K562 (cell line): Measurements from ENCODE around the gene ADD2. TPM values are rescaled to one million over a fixed set of nuclear protein-coding genes. Genes with fewer than 3 reads are reported as not detected.

ENCODE experiments used
- ATAC-seq: fragments of 200-7000 bp; cut with Tn5 transposase; 3 replicates; pipeline ENCODE4 v1.9.1; 2020; ENCODE audit warnings: moderate library complexity
- BruUV-seq: library from RNA; stranded (reverse); fragments of 400-500 nt; replicated peaks from 2 replicates; lab custom pipeline; 2021; lab: Mats Ljungman, UMichigan
- CTCF ChIA-PET: fragments of 300-600 bp; formaldehyde crosslinking; extraction: SDS; loops from one replicate; lab custom pipeline; 2021; ENCODE audit warnings: low intra/inter-chr PET ratio; lab: Yijun Ruan, JAX
- POLR2A ChIA-PET: fragments of 300-600, 350-650 bp; sonication (Branson Sonifier 250); formaldehyde crosslinking; extraction: SDS; loops from one replicate; lab custom pipeline; 2021; ENCODE audit warnings: antibody characterized with exemption, inconsistent platforms; lab: Yijun Ruan, JAX
- DNase-seq, 4 experiments: peaks; one replicate each; pipeline versions ENCODE4 v3.0.0 to v3.0.0-alpha.2; 2011 to 2018; ENCODE audit warnings: low spot score in 3 of 4, mixed read lengths in 3 of 4; ENCODE audit errors: extremely low read depth in 1 of 4
- FAIRE-seq: peaks from 2 replicates; lab custom pipeline; 2011; peaks lifted over from hg19 to GRCh38; lab: Jason Lieb, UNC
- H2AFZ ChIP-seq: 2 replicates; pipeline ENCODE4 v1.6.0; 2011; ENCODE audit warnings: low read depth, low read length, control low read depth, inconsistent platforms
- H3K27ac ChIP-seq: fragments of 200-600 bp; 3 replicates; pipeline ENCODE4 v1.8.0; 2011; ENCODE audit warnings: low read depth, mild to moderate bottlenecking, control low read depth, inconsistent platforms, low read length, moderate library complexity, mixed read lengths; ENCODE audit errors: extremely low read depth
- H3K27me3 ChIP-seq, 2 experiments: fragments of 300-600 bp in 1 of 2; 2 replicates in 1 of 2; 3 replicates in 1 of 2; pipeline versions ENCODE4 v1.6.0 to v1.8.0; 2011; ENCODE audit warnings: inconsistent platforms in 2 of 2, low read length in 2 of 2, mild to moderate bottlenecking in 1 of 2, mixed read lengths in 1 of 2, moderate library complexity in 1 of 2; ENCODE audit not compliant: control insufficient read depth in 2 of 2, insufficient read depth in 2 of 2
- H3K36me3 ChIP-seq: fragments of 300-600 bp; 3 replicates; pipeline ENCODE4 v1.8.0; 2011; ENCODE audit warnings: mild to moderate bottlenecking, low read length, inconsistent platforms; ENCODE audit not compliant: control insufficient read depth, insufficient read depth
- H3K4me1 ChIP-seq, 2 experiments: fragments of 200-600 bp in 1 of 2; replicated peaks in 1 of 2; 2 replicates in 1 of 2; 3 replicates in 1 of 2; pipeline versions ENCODE4 v1.5.1 to v1.8.0; 2011; ENCODE audit warnings: inconsistent platforms in 2 of 2, low read length in 2 of 2, mild to moderate bottlenecking in 1 of 2, mixed read lengths in 1 of 2, moderate library complexity in 1 of 2; ENCODE audit not compliant: control insufficient read depth in 2 of 2, insufficient read depth in 2 of 2
- H3K4me2 ChIP-seq: 2 replicates; pipeline ENCODE4 v1.6.1; 2011; ENCODE audit warnings: low read length, control low read depth, inconsistent platforms, mixed read lengths; ENCODE audit not compliant: insufficient read depth
- H3K4me3 ChIP-seq: fragments of 200-600 bp; sonication (generic), shearing (Covaris generic); 2 replicates; pipeline ENCODE4 v1.5.1; 2016; ENCODE audit warnings: control low read depth, inconsistent platforms
- H3K79me2 ChIP-seq: fragments of 200-600 bp; 3 replicates; pipeline ENCODE4 v1.8.0; 2011; ENCODE audit warnings: low read length, inconsistent platforms; ENCODE audit not compliant: control insufficient read depth, insufficient read depth
- H3K9ac ChIP-seq, 2 experiments: 2 replicates each; pipeline versions ENCODE4 v1.6.0 to v1.6.1; 2011; ENCODE audit warnings: low read depth in 2 of 2, low read length in 2 of 2, control low read depth in 1 of 2, inconsistent platforms in 1 of 2, mild to moderate bottlenecking in 1 of 2, mixed read lengths in 1 of 2; ENCODE audit not compliant: insufficient read depth in 1 of 2
- H3K9me1 ChIP-seq: one replicate; pipeline ENCODE4 v1.6.0; 2011; ENCODE audit warnings: inconsistent platforms, mild to moderate bottlenecking, low read length, moderate library complexity; ENCODE audit not compliant: control insufficient read depth, insufficient read depth
- H3K9me3 ChIP-seq: replicated peaks from 2 replicates; pipeline ENCODE4 v1.5.1; 2011; ENCODE audit warnings: low read depth, low read length, inconsistent platforms; ENCODE audit not compliant: control insufficient read depth, insufficient read depth
- H4K20me1 ChIP-seq: replicated peaks from 2 replicates; pipeline ENCODE4 v1.6.1; 2011; ENCODE audit warnings: low read length, inconsistent platforms, mixed read lengths; ENCODE audit not compliant: control insufficient read depth, insufficient read depth
- DNMT1 ChIP-seq: fragments of 450-650 bp; IDR thresholded peaks from 2 replicates; pipeline ENCODE4 v1.6.1; 2016; ENCODE audit warnings: antibody characterized with exemption, mild to moderate bottlenecking
- GTF2F1 ChIP-seq: IDR thresholded peaks from 2 replicates; pipeline ENCODE4 v1.6.1; 2011; ENCODE audit warnings: low read depth, low read length, improper control_type of control experiment
- HLTF ChIP-seq: fragments of 450-650 bp; IDR thresholded peaks from 2 replicates; pipeline ENCODE4 v1.6.1; 2016
- NCOA1 ChIP-seq: fragments of 450-650 bp; IDR thresholded peaks from 2 replicates; pipeline ENCODE4 v1.6.1; 2016; ENCODE audit warnings: low read depth
- NFE2 ChIP-seq: IDR thresholded peaks from 2 replicates; pipeline ENCODE4 v1.6.1; 2014; ENCODE audit warnings: antibody characterized with exemption, low read depth
- RBM25 ChIP-seq: fragments of 200-400 bp; formaldehyde crosslinking; IDR thresholded peaks from 2 replicates; pipeline ENCODE4 v1.6.1; 2018; ENCODE audit warnings: low read length, low read depth, moderate library complexity; ENCODE audit not compliant: severe bottlenecking
- REST ChIP-seq, 2 experiments: fragments of 450-650 bp; formaldehyde crosslinking in 1 of 2; IDR thresholded peaks; 2 replicates each; pipeline versions ENCODE4 v1.4.0 to v1.6.1; 2014 to 2020; ENCODE audit warnings: mild to moderate bottlenecking in 2 of 2, borderline replicate concordance in 1 of 2, low read depth in 1 of 2
- SNRNP70 ChIP-seq: fragments of 200-400 bp; formaldehyde crosslinking; optimal IDR thresholded peaks from 2 replicates; pipeline ENCODE3; 2017; ENCODE audit warnings: low read depth, low read length
- SRSF1 ChIP-seq: fragments of 200-400 bp; formaldehyde crosslinking; IDR thresholded peaks from 2 replicates; pipeline ENCODE4 v1.6.1; 2017; ENCODE audit warnings: mild to moderate bottlenecking, low read depth, low read length, moderate library complexity
- TAF1 ChIP-seq: IDR thresholded peaks from 2 replicates; pipeline ENCODE4 v1.6.1; 2011; ENCODE audit warnings: mild to moderate bottlenecking, low read length, moderate library complexity; ENCODE audit not compliant: insufficient read depth, control insufficient read depth, severe bottlenecking; ENCODE audit errors: extremely low read depth
- ZNF124 ChIP-seq: sonication (generic); formaldehyde crosslinking; IDR thresholded peaks from 2 replicates; pipeline ENCODE4 v1.8.1; 2022; ENCODE audit warnings: missing genetic modification reagents
- ZNF57 ChIP-seq: fragments of 450-650 bp; formaldehyde crosslinking; IDR thresholded peaks from 2 replicates; pipeline ENCODE4 v1.4.0; 2020; ENCODE audit warnings: mild to moderate bottlenecking, moderate library complexity
- WGBS: fragments of 100-300 bp; shearing (Covaris generic); methylation state at CpG from one replicate; pipeline ENCODE4 v1.1.6; 2016; ENCODE audit warnings: low coverage, mixed read lengths; ENCODE audit not compliant: insufficient coverage; ENCODE audit errors: missing lambda C conversion rate; 5-methylcytosine and 5-hydroxymethylcytosine counted together
- in situ Hi-C: fragments of 300-500 bp; cut with MboI; formaldehyde crosslinking; loops from 4 replicates; pipeline ENCODE4 v1.15.0; 2018; ENCODE audit warnings: inconsistent platforms, mixed read lengths
- intact Hi-C: fragments of 100-400 bp; cut with micrococcal nuclease; formaldehyde crosslinking; loops from 2 replicates; pipeline ENCODE4 v1.14.2; 2022
- polyA plus RNA-seq, 8 experiments: library from polyadenylated mRNA; depleted of rRNA in 4 of 8; stranded (reverse) in 5 of 8; unstranded in 3 of 8; fragments of >200 nt; fragmentation: Nextera tagmentation in 2 of 8; fragmentation: Illumina TruSeq in 1 of 8; extraction: Ambion mirVana in 2 of 8; extraction: Trizol in 1 of 8; gene quantifications; 2 replicates each; pipeline versions ENCODE4 v1.2.1 to v1.2.3, GENCODE V29; 2011 to 2014; ENCODE audit warnings: inconsistent platforms in 1 of 8, missing spikeins in 1 of 8
- total RNA-seq, 7 experiments: library from RNA; depleted of rRNA in 6 of 7; stranded (reverse); fragments of >200 nt in 6 of 7; fragmentation: Illumina TruSeq in 2 of 7; extraction: Trizol in 2 of 7; gene quantifications; 2 replicates each; pipeline versions ENCODE4 v1.2.1 to v1.2.3, GENCODE V29; 2011 to 2021; ENCODE audit warnings: low replicate concordance in 1 of 7

ADD2 gene
- total and polyA plus RNA-seq, 9 of the 15 experiments (the other 6 are each of a cell fraction or from before 2014, with no cell fraction given), result 3.5 to 63.0 (median 36.2) TPM

DNA sequence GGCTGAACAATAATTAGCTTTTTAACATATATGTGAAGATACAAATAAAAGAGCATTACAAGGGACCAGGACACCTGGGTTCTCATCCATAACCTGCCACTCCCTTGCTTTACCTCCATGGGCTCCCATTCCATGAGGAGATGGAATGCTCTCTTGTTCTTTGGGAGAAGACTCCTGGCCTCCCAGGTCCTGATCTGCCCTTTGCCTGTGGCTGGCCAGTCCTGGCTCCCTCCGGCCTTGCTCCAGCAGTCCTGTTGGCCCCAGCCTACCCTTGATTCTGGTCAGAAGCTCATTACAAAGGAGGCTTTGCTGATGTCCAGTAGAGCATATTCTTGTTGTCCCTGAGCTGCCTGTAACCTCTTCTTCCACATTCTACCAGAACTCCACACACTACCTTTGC, 60.3 kb downstream of the ADD2 start:
- no peak overlapping the region for H3K4me3 ChIP-seq
- CTCF ChIA-PET, result no interaction called here
- 92% methylated on average over 1 of the region's 1 CpG for WGBS
- no TSS peak for BruUV-seq
- peaks cover 25 to 27% of the 10 kb centered on the region in 2 experiments; a peak in 4 of 5 replicates for H3K4me1 ChIP-seq
- POLR2A ChIA-PET, result interaction anchor here (2.3 kb wide), 1 partner anchor 12 kb away, joined by 7 read pairs; no protein-coding TSS in a partner anchor
- no peak overlapping the region for H3K9ac ChIP-seq
- TF ChIP-seq NCOA1 (no peak), RBM25 (no peak), ZNF57 (CRISPR knock-in tag) (no peak), SNRNP70 (no peak), SRSF1 (no peak), ZNF124 (no peak), DNMT1 (no peak), NFE2 (no peak), TAF1 (no peak), HLTF (no peak), GTF2F1 (no peak), REST (IDR thresholded peaks at IDR 0.05; ENCODE audit: borderline replicate concordance) (no peak), REST (CRISPR knock-in tag; IDR thresholded peaks at IDR 0.05; ENCODE audit: low read depth) (no peak)
- FAIRE-seq, result no peak
- H3K27me3 ChIP-seq, result no peaks in the 10 kb centered on the region
- H2AFZ ChIP-seq, result no peak overlapping the region
- H3K27ac ChIP-seq, result no peak overlapping the region
- no peak overlapping the region for H3K4me2 ChIP-seq
- H3K9me1 ChIP-seq, result peaks cover 5% of the 10 kb centered on the region
- in situ Hi-C loops, result no loop called here
- H3K9me3 ChIP-seq, result no peaks in the 10 kb centered on the region
- H3K36me3 ChIP-seq, result peaks cover 53% of the 10 kb centered on the region
- intact Hi-C loops, result loop anchor here (5.0 kb wide), 1 partner anchor 60 kb away; the partner anchor contains the start of gene ADD2
- ATAC-seq, result no peak
- no peak for DNase-seq
- no peaks in the 10 kb centered on the region for H3K79me2 ChIP-seq
- H4K20me1 ChIP-seq, result no peaks in the 10 kb centered on the region
